CD14-positive monocyte (primary cell): ENCODE data around the gene SUMF2. TPM values are rescaled to one million over a fixed set of nuclear protein-coding genes. Genes with fewer than 3 reads are reported as not detected.
"Not testable (repeated sequence)": the region's sequence is repeated elsewhere in the genome, so short reads cannot be mapped to it uniquely, and the experiment has no call there.

Experiments
- DNase-seq, 3 donors: peaks; one replicate each; pipeline ENCODE4 v3.0.0-alpha.2; 2011 to 2022
- H2AFZ ChIP-seq: 2 replicates; pipeline ENCODE4 v1.6.0; 2012; ENCODE audit warnings: mild to moderate bottlenecking, low read depth, low read length, inconsistent platforms; ENCODE audit not compliant: insufficient read depth, poor library complexity, severe bottlenecking
- H3K27ac ChIP-seq, 2 donors: 1 replicate in 1 of 2; 2 replicates in 1 of 2; pipeline ENCODE4 v1.5.1; 2012 to 2013; ENCODE audit warnings: low read length in 2 of 2, control low read depth in 1 of 2, inconsistent platforms in 1 of 2, low read depth in 1 of 2, mild to moderate bottlenecking in 1 of 2
- H3K27me3 ChIP-seq, 2 donors: one replicate each; pipeline versions ENCODE4 v1.6.0 to v1.6.1; 2011 to 2013; ENCODE audit warnings: low read length in 2 of 2; ENCODE audit not compliant: control insufficient read depth in 2 of 2, insufficient read depth in 2 of 2
- H3K36me3 ChIP-seq, 2 donors: replicated peaks in 1 of 2; 1 replicate in 1 of 2; 2 replicates in 1 of 2; pipeline versions ENCODE4 v1.5.1 to v1.6.1; 2012 to 2013; ENCODE audit warnings: low read length in 2 of 2, control low read depth in 1 of 2, inconsistent platforms in 1 of 2, mild to moderate bottlenecking in 1 of 2; ENCODE audit not compliant: insufficient read depth in 2 of 2, control insufficient read depth in 1 of 2
- H3K4me1 ChIP-seq, 2 donors: 1 replicate in 1 of 2; 2 replicates in 1 of 2; pipeline versions ENCODE4 v1.5.1 to v1.6.1; 2012 to 2013; ENCODE audit warnings: low read length in 2 of 2, control low read depth in 1 of 2, inconsistent platforms in 1 of 2, mild to moderate bottlenecking in 1 of 2, moderate library complexity in 1 of 2; ENCODE audit not compliant: insufficient read depth in 2 of 2, control insufficient read depth in 1 of 2
- H3K4me2 ChIP-seq: replicated peaks from 2 replicates; pipeline ENCODE3; 2012; ENCODE audit warnings: low read length, moderate library complexity, mild to moderate bottlenecking; ENCODE audit not compliant: poor library complexity, severe bottlenecking; ENCODE audit errors: extremely low read depth
- H3K4me3 ChIP-seq, 3 experiments: fragments of 200-600 bp in 1 of 3; sonication (generic) in 1 of 3; replicated peaks in 1 of 3; 1 replicate in 2 of 3; 2 replicates in 1 of 3; pipeline ENCODE4 v1.5.1; 2011 to 2013; ENCODE audit warnings: low read length in 3 of 3, mild to moderate bottlenecking in 3 of 3, control low read depth in 2 of 3, low read depth in 2 of 3, inconsistent platforms in 1 of 3, moderate library complexity in 1 of 3
- H3K79me2 ChIP-seq: 2 replicates; pipeline ENCODE4 v1.6.0; 2012; ENCODE audit warnings: mild to moderate bottlenecking, control low read depth, inconsistent platforms, low read length, moderate library complexity; ENCODE audit not compliant: insufficient read depth
- H3K9ac ChIP-seq: 2 replicates; pipeline ENCODE4 v1.6.0; 2017; ENCODE audit warnings: low read length, mild to moderate bottlenecking; ENCODE audit not compliant: insufficient read depth, poor library complexity, severe bottlenecking
- H3K9me3 ChIP-seq, 2 donors: replicated peaks in 1 of 2; 1 replicate in 1 of 2; 2 replicates in 1 of 2; pipeline versions ENCODE4 v1.5.1 to v1.6.1; 2012 to 2013; ENCODE audit warnings: low read length in 2 of 2, control low read depth in 1 of 2; ENCODE audit not compliant: control insufficient read depth in 1 of 2, insufficient read depth in 1 of 2
- H4K20me1 ChIP-seq: 2 replicates; pipeline ENCODE4 v1.6.0; 2012; ENCODE audit warnings: mild to moderate bottlenecking, low read length, control low read depth, moderate library complexity; ENCODE audit not compliant: insufficient read depth
- H3K27ac Mint-ChIP-seq, 7 donors: one replicate each; pipeline ENCODE4 v1.8.0; 2020; ENCODE audit warnings: mild to moderate bottlenecking in 7 of 7, mixed read lengths in 7 of 7, moderate library complexity in 6 of 7, inconsistent platforms in 2 of 7
- H3K27me3 Mint-ChIP-seq, 3 donors: one replicate each; pipeline ENCODE4 v1.8.0; 2021 to 2022; ENCODE audit warnings: low read depth in 3 of 3, mild to moderate bottlenecking in 3 of 3, mixed read lengths in 3 of 3, moderate library complexity in 3 of 3, inconsistent platforms in 1 of 3
- H3K36me3 Mint-ChIP-seq, 2 donors: one replicate each; pipeline ENCODE4 v1.8.0; 2020; ENCODE audit warnings: mixed read lengths in 2 of 2, inconsistent platforms in 1 of 2, mild to moderate bottlenecking in 1 of 2
- H3K4me1 Mint-ChIP-seq: one replicate; pipeline ENCODE4 v1.8.0; 2020; ENCODE audit warnings: mild to moderate bottlenecking, mixed read lengths
- H3K4me3 Mint-ChIP-seq, 2 donors: one replicate each; pipeline ENCODE4 v1.8.0; 2020; ENCODE audit warnings: mild to moderate bottlenecking in 2 of 2, mixed read lengths in 2 of 2, moderate library complexity in 1 of 2
- H3K9me3 Mint-ChIP-seq, 7 donors: one replicate each; pipeline ENCODE4 v1.8.0; 2020 to 2022; ENCODE audit warnings: mixed read lengths in 7 of 7, mild to moderate bottlenecking in 6 of 7, moderate library complexity in 6 of 7, inconsistent platforms in 2 of 7
- CTCF ChIP-seq: fragments of 200-600 bp; IDR thresholded peaks from one replicate; pipeline ENCODE4 v1.8.0; 2022; ENCODE audit warnings: antibody characterized with exemption, mild to moderate bottlenecking
- WGBS: methylation state at CpG from one replicate; pipeline ENCODE4 v1.1.5; 2013; ENCODE audit warnings: missing lambda C conversion rate; ENCODE audit not compliant: insufficient coverage; 5-methylcytosine and 5-hydroxymethylcytosine counted together
- intact Hi-C, 2 donors: fragments of 100-400 bp; cut with micrococcal nuclease; formaldehyde crosslinking; loops; one replicate each; pipeline versions ENCODE4 v1.15.0 to v1.15.1; 2023
- polyA plus RNA-seq, 3 donors: library from polyadenylated mRNA; depleted of rRNA in 1 of 3; unstranded in 2 of 3; stranded (reverse) in 1 of 3; fragments of 300-500 nt in 2 of 3; fragments of >200 nt in 1 of 3; fragmentation: Illumina TruSeq in 2 of 3; gene quantifications; 1 replicate in 2 of 3; 2 replicates in 1 of 3; pipeline ENCODE4 v1.2.3, GENCODE V29; 2012 to 2021

Gene SUMF2
- polyA plus RNA-seq, 3 donors: 69.5 to 88.2 (median 75.0) TPM

- H3K36me3 Mint-ChIP-seq: peaks cover 26 to 65% of the 10 kb centered on the region in 2 donors
- no peak overlapping the region for H3K27ac Mint-ChIP-seq
- WGBS: 99% methylated on average over 12 of the region's 16 CpGs
These were observed 14.1 kb downstream of the SUMF2 start for GRCh38 chr7:56078196-56078595.

GRCh38 chr7:56079450-56080185, 15.5 kb downstream of the SUMF2 start:
- Mint-ChIP-seq H3K36me3 (peaks cover 28 to 66% of the 10 kb centered on the region in 2 donors), H3K4me3 (no peak overlapping the region), H3K27ac (peak overlapping the region in 3 of 7 donors; percentile 3 to 63 (median 50)), H3K4me1 (no peaks in the 10 kb centered on the region), H3K9me3 (peaks cover 0 to 2% (median 0%) of the 10 kb centered on the region in 7 donors), H3K27me3 (no peaks in the 10 kb centered on the region)
- Histone ChIP-seq H3K79me2 (no peaks in the 10 kb centered on the region), H2AFZ (no peak overlapping the region), H3K36me3 (peaks cover 18 to 31% of the 10 kb centered on the region in 2 donors), H3K4me3 (no peak overlapping the region), H3K27ac (peak overlapping the region in 1 of 2 donors; percentile 18), H3K9ac (no peak overlapping the region), H3K4me1 (no peaks in the 10 kb centered on the region), H3K9me3 (no peaks in the 10 kb centered on the region), H4K20me1 (no peaks in the 10 kb centered on the region), H3K4me2 (no peak overlapping the region), H3K27me3 (no peaks in the 10 kb centered on the region)
- DNase-seq: no peak
- TF ChIP-seq CTCF: no peak
- intact Hi-C loops: loop anchor here in 1 of 2 donors (10.0 kb wide), 2 partner anchors 185 to 435 kb away; no protein-coding TSS in a partner anchor
- 36% methylated on average over 8 of the region's 12 CpGs for WGBS

More at GRCh38 chr7:56078196-56078595, 14.1 kb downstream of the SUMF2 start:
- Histone ChIP-seq H2AFZ (no peak overlapping the region), H3K9ac (no peak overlapping the region), H3K79me2 (no peaks in the 10 kb centered on the region), H3K4me3 (no peak overlapping the region), H3K4me2 (no peak overlapping the region), H3K9me3 (no peaks in the 10 kb centered on the region), H3K36me3 (peaks cover 18 to 31% of the 10 kb centered on the region in 2 donors), H3K4me1 (no peaks in the 10 kb centered on the region), H4K20me1 (no peaks in the 10 kb centered on the region), H3K27ac (no peak overlapping the region), H3K27me3 (no peaks in the 10 kb centered on the region)
- intact Hi-C loops: loop anchor here in 1 of 2 donors (10.0 kb wide), 2 partner anchors 183 to 433 kb away; no protein-coding TSS in a partner anchor
- Mint-ChIP-seq H3K9me3 (no peaks in the 10 kb centered on the region), H3K27me3 (no peaks in the 10 kb centered on the region), H3K4me1 (peaks cover 2% of the 10 kb centered on the region), H3K4me3 (no peak overlapping the region)
- no peak for DNase-seq
- TF ChIP-seq CTCF: no peak

GRCh38 chr7:56080726-56081435, 16.8 kb downstream of the SUMF2 start:
- H3K36me3 ChIP-seq: peaks cover 18 to 31% of the 10 kb centered on the region in 2 donors
- 95% methylated on average over 25 of the region's 28 CpGs for WGBS
- H3K27ac Mint-ChIP-seq: peak overlapping the region in 1 of 7 donors; percentile 12

More at GRCh38 chr7:56080726-56081435, 16.8 kb downstream of the SUMF2 start:
- H3K4me2 ChIP-seq, H3K27me3 ChIP-seq, H3K9ac ChIP-seq, DNase-seq, H3K4me3 ChIP-seq, H3K27me3 Mint-ChIP-seq, H3K9me3 ChIP-seq, H3K4me1 Mint-ChIP-seq, intact Hi-C loops, H3K4me1 ChIP-seq, H3K9me3 Mint-ChIP-seq, H3K79me2 ChIP-seq, H2AFZ ChIP-seq, H3K27ac ChIP-seq, H3K4me3 Mint-ChIP-seq, H4K20me1 ChIP-seq: not testable (repeated sequence)
- peaks cover 27 to 63% of the 10 kb centered on the region in 2 donors for H3K36me3 Mint-ChIP-seq
